GM12878 (cell line): ENCODE data around the gene MAP3K4. TPM values are rescaled to one million over a fixed set of nuclear protein-coding genes. Genes with fewer than 3 reads are reported as not detected.

Experiments
- ATAC-seq: fragments of 200-7000 bp; cut with Tn5 transposase; 3 replicates; pipeline ENCODE4 v1.9.1; 2020; ENCODE audit warnings: mild to moderate bottlenecking, moderate library complexity
- BruUV-seq: library from RNA; stranded (reverse); fragments of 400-500 nt; replicated peaks from 2 replicates; lab custom pipeline; 2021; lab: Mats Ljungman, UMichigan
- CTCF ChIA-PET: fragments of 300-600 bp; sonication (Branson Sonifier 250); formaldehyde crosslinking; extraction: SDS; loops from one replicate; lab custom pipeline; 2021; ENCODE audit warnings: inconsistent platforms; lab: Yijun Ruan, JAX
- POLR2A ChIA-PET: fragments of 350-600 bp; formaldehyde crosslinking; extraction: SDS; loops from one replicate; lab custom pipeline; 2021; ENCODE audit warnings: inconsistent platforms; lab: Charles Lee
- RAD21 ChIA-PET: fragments of 300-600 bp; sonication (Branson Sonifier 250); formaldehyde crosslinking; loops from one replicate; lab custom pipeline; 2023; ENCODE audit warnings: antibody characterized with exemption; ENCODE audit not compliant: unreplicated experiment; lab: Charles Lee
- SMC1A ChIA-PET: fragments of 300-600 bp; sonication (Branson Sonifier 250); formaldehyde crosslinking; loops from one replicate; lab custom pipeline; 2023; ENCODE audit not compliant: unreplicated experiment, uncharacterized antibody; lab: Charles Lee
- DNase-seq: peaks from one replicate; pipeline ENCODE4 v3.0.0-alpha.2; 2011; ENCODE audit warnings: low read depth, low spot score
- FAIRE-seq: peaks from 3 replicates; lab custom pipeline; 2011; peaks lifted over from hg19 to GRCh38; lab: Jason Lieb, UNC
- H2AFZ ChIP-seq: 2 replicates; pipeline ENCODE4 v1.6.0; 2011; ENCODE audit warnings: low read depth, low read length, control low read depth; ENCODE audit not compliant: control insufficient read depth
- H3K27ac ChIP-seq: 2 replicates; pipeline ENCODE4 v1.5.1; 2011; ENCODE audit warnings: control low read depth; ENCODE audit not compliant: control insufficient read depth, insufficient read depth
- H3K27me3 ChIP-seq, 2 experiments: replicated peaks in 1 of 2; 2 replicates each; pipeline versions ENCODE4 v1.6.0 to v1.6.1; 2011; ENCODE audit warnings: low read length in 1 of 2; ENCODE audit not compliant: control insufficient read depth in 2 of 2, insufficient read depth in 2 of 2
- H3K36me3 ChIP-seq, 2 experiments: 2 replicates each; pipeline ENCODE4 v1.5.1; 2011; ENCODE audit warnings: low read length in 1 of 2; ENCODE audit not compliant: control insufficient read depth in 2 of 2, insufficient read depth in 2 of 2
- H3K4me1 ChIP-seq: 2 replicates; pipeline ENCODE4 v1.6.1; 2011; ENCODE audit warnings: mild to moderate bottlenecking, low read length, moderate library complexity, mixed read lengths; ENCODE audit not compliant: control insufficient read depth, insufficient read depth
- H3K4me2 ChIP-seq: 2 replicates; pipeline ENCODE4 v1.6.0; 2011; ENCODE audit warnings: control low read depth; ENCODE audit not compliant: control insufficient read depth, insufficient read depth
- H3K4me3 ChIP-seq: fragments of 200-600 bp; sonication (generic); 2 replicates; pipeline ENCODE4 v1.5.1; 2016
- H3K79me2 ChIP-seq: 2 replicates; pipeline ENCODE4 v1.6.0; 2011; ENCODE audit warnings: low read length; ENCODE audit not compliant: control insufficient read depth, insufficient read depth
- H3K9ac ChIP-seq: 2 replicates; pipeline ENCODE4 v1.8.0; 2011; ENCODE audit warnings: low read length, control low read depth, mixed read lengths; ENCODE audit not compliant: control insufficient read depth, insufficient read depth
- H3K9me3 ChIP-seq: replicated peaks from 3 replicates; pipeline ENCODE4 v1.5.1; 2011; ENCODE audit warnings: mild to moderate bottlenecking, low read length; ENCODE audit not compliant: control insufficient read depth, insufficient read depth
- H4K20me1 ChIP-seq: 2 replicates; pipeline ENCODE4 v1.6.0; 2011; ENCODE audit not compliant: control insufficient read depth, insufficient read depth
- BCLAF1 ChIP-seq: fragments of 450-650 bp; IDR thresholded peaks from 2 replicates; pipeline ENCODE4 v1.6.1; 2017; ENCODE audit warnings: antibody characterized with exemption, mild to moderate bottlenecking, moderate library complexity
- CHD2 ChIP-seq: IDR thresholded peaks from 2 replicates; pipeline ENCODE4 v1.6.1; 2011; ENCODE audit warnings: low read depth, low read length, improper control_type of control experiment, borderline replicate concordance
- E2F8 ChIP-seq: fragments of 450-650 bp; IDR thresholded peaks from 2 replicates; pipeline ENCODE4 v1.6.1; 2018; ENCODE audit warnings: mild to moderate bottlenecking, low read depth, moderate library complexity; ENCODE audit not compliant: partially characterized antibody
- IKZF1 ChIP-seq: fragments of 450-650 bp; conservative IDR thresholded peaks from 2 replicates; pipeline ENCODE4 v1.6.1; 2017; ENCODE audit warnings: antibody characterized with exemption, mild to moderate bottlenecking
- MTA2 ChIP-seq: fragments of 450-650 bp; IDR thresholded peaks from 2 replicates; pipeline ENCODE4 v1.6.1; 2016; ENCODE audit warnings: low read depth, mild to moderate bottlenecking, moderate library complexity
- SMAD1 ChIP-seq: fragments of 450-650 bp; IDR thresholded peaks from 2 replicates; pipeline ENCODE4 v1.6.1; 2018; ENCODE audit warnings: mild to moderate bottlenecking, low read depth; ENCODE audit not compliant: partially characterized antibody
- SP1 ChIP-seq: IDR thresholded peaks from one replicate; pipeline ENCODE4 v1.6.1; 2011; ENCODE audit warnings: low read depth, low read length
- TCF12 ChIP-seq: IDR thresholded peaks from 2 replicates; pipeline ENCODE4 v1.6.1; 2011; ENCODE audit warnings: low read depth, mild to moderate bottlenecking, low read length
- ZBTB40 ChIP-seq: fragments of 450-650 bp; IDR thresholded peaks from 2 replicates; pipeline ENCODE4 v1.6.1; 2016; ENCODE audit warnings: mild to moderate bottlenecking, moderate library complexity, borderline replicate concordance
- WGBS: methylation state at CpG from one replicate; pipeline ENCODE4 v1.1.6; 2016; ENCODE audit warnings: low lambda C conversion rate; ENCODE audit not compliant: insufficient replicate concordance, insufficient coverage; ENCODE audit errors: missing lambda C conversion rate; 5-methylcytosine and 5-hydroxymethylcytosine counted together
- in situ Hi-C: fragments of 300-500 bp; cut with MboI; formaldehyde crosslinking; loops from 9 replicates; pipeline ENCODE4 v1.14.3; 2018; ENCODE audit warnings: mixed read lengths
- intact Hi-C: fragments of 100-400 bp; cut with micrococcal nuclease; formaldehyde crosslinking; loops from one replicate; pipeline ENCODE4 v1.14.2; 2022; ENCODE audit not compliant: unreplicated experiment
- polyA plus RNA-seq, 11 experiments: library from polyadenylated mRNA; depleted of rRNA in 4 of 11; unstranded in 6 of 11; stranded (reverse) in 5 of 11; fragments of >200 nt; fragmentation: Nextera tagmentation in 4 of 11; fragmentation: Illumina TruSeq in 1 of 11; extraction: Ambion mirVana in 4 of 11; extraction: Trizol in 1 of 11; gene quantifications; 1 replicate in 1 of 11; 2 replicates in 10 of 11; pipeline versions ENCODE4 v1.2.1 to v1.2.3, GENCODE V29; 2011 to 2016; ENCODE audit warnings: inconsistent platforms in 2 of 11, missing spikeins in 2 of 11, low read depth in 1 of 11
- total RNA-seq, 4 experiments: library from RNA; depleted of rRNA in 3 of 4; stranded (reverse); fragments of >200 nt in 3 of 4; fragmentation: Illumina TruSeq in 1 of 4; extraction: Trizol in 1 of 4; gene quantifications; 2 replicates each; pipeline versions ENCODE4 v1.2.1 to v1.2.3, GENCODE V29; 2013 to 2021

MAP3K4 gene
- total and polyA plus RNA-seq, 10 of the 15 experiments (the other 5 are each of a cell fraction or from before 2014, with no cell fraction given) = 14.0 to 44.5 (median 23.1) TPM

- H3K27ac ChIP-seq = no peak overlapping the region
- WGBS = 48% methylated on average over 4 of the region's 4 CpGs
- ChIA-PET POLR2A (no interaction called here), CTCF (no interaction called here), RAD21 (no interaction called here), SMC1A (no interaction called here)
- H3K36me3 ChIP-seq = no peaks in the 10 kb centered on the region
- no peak for DNase-seq
- H3K9me3 ChIP-seq = peaks cover 6% of the 10 kb centered on the region; the same call in 2 of the 3 replicates
- H3K27me3 ChIP-seq = peaks cover 0 to under 1% of the 10 kb centered on the region in 2 experiments; a peak in 2 of 4 replicates
- in situ Hi-C loops (no loop called here), intact Hi-C loops (no loop called here)
- no peak overlapping the region for H3K9ac ChIP-seq
- no peak overlapping the region for H2AFZ ChIP-seq
- ATAC-seq = no peak
- no peak overlapping the region for H3K4me2 ChIP-seq
- H4K20me1 ChIP-seq = no peaks in the 10 kb centered on the region
- no peak for TF ChIP-seq TCF12
- no peak for TF ChIP-seq ZBTB40
- no peak for TF ChIP-seq IKZF1
- no peak for TF ChIP-seq SP1
- no peak for TF ChIP-seq SMAD1
- no peak for TF ChIP-seq BCLAF1
- TF ChIP-seq MTA2 = no peak
- no peak for TF ChIP-seq E2F8
- TF ChIP-seq CHD2 = no peak
- H3K4me3 ChIP-seq = no peak overlapping the region
- no peak for FAIRE-seq
- H3K4me1 ChIP-seq = no peaks in the 10 kb centered on the region
- H3K79me2 ChIP-seq = no peaks in the 10 kb centered on the region
- no TSS peak for BruUV-seq
Measured at GRCh38 chr6:160978141-160978901, 13.2 kb upstream of the MAP3K4 start.
